GM12878 (cell line): ENCODE data around the gene COL4A2.

ENCODE experiments used
- ATF7 ChIP-seq: fragments of 450-650 bp; IDR thresholded peaks from 2 replicates; pipeline ENCODE4 v1.6.1; 2016; ENCODE audit warnings: low read depth, mild to moderate bottlenecking
- BHLHE40 ChIP-seq, 2 experiments: fragments of 450-650 bp in 1 of 2; IDR thresholded peaks; 2 replicates each; pipeline ENCODE4 v1.6.1; 2011 to 2017; ENCODE audit warnings: low read depth in 2 of 2, borderline replicate concordance in 1 of 2, improper control_type of control experiment in 1 of 2, low read length in 1 of 2, mild to moderate bottlenecking in 1 of 2
- ETV6 ChIP-seq, 2 experiments: fragments of 450-650 bp in 1 of 2; IDR thresholded peaks in 1 of 2; conservative IDR thresholded peaks in 1 of 2; 2 replicates each; pipeline ENCODE4 v1.6.1; 2014; ENCODE audit warnings: antibody characterized with exemption in 1 of 2, borderline replicate concordance in 1 of 2, low read depth in 1 of 2, mild to moderate bottlenecking in 1 of 2, moderate library complexity in 1 of 2
- MXI1 ChIP-seq: fragments of 150-350 bp; IDR thresholded peaks from 2 replicates; pipeline ENCODE4 v1.6.1; 2011; ENCODE audit warnings: low read depth, mild to moderate bottlenecking, inconsistent platforms, low read length, improper control_type of control experiment
- PRDM15 ChIP-seq: fragments of 450-650 bp; formaldehyde crosslinking; IDR thresholded peaks from 2 replicates; pipeline ENCODE4 v1.4.0; 2020; ENCODE audit warnings: mild to moderate bottlenecking, moderate library complexity
- RAD21 ChIP-seq: IDR thresholded peaks from 2 replicates; pipeline ENCODE4 v1.6.1; 2011; ENCODE audit warnings: mild to moderate bottlenecking, low read depth, low read length, moderate library complexity; ENCODE audit not compliant: insufficient read depth
- RBBP5 ChIP-seq: fragments of 200-600 bp; sonication (generic); conservative IDR thresholded peaks from 2 replicates; pipeline ENCODE4 v1.6.1; 2016
- SMAD1 ChIP-seq: fragments of 450-650 bp; IDR thresholded peaks from 2 replicates; pipeline ENCODE4 v1.6.1; 2018; ENCODE audit warnings: mild to moderate bottlenecking, low read depth; ENCODE audit not compliant: partially characterized antibody
- SRF ChIP-seq, 2 experiments: IDR thresholded peaks; 2 replicates each; pipeline ENCODE4 v1.6.1; 2011; ENCODE audit warnings: low read depth in 2 of 2, low read length in 2 of 2, mild to moderate bottlenecking in 1 of 2, moderate library complexity in 1 of 2

- no peak for TF ChIP-seq ATF7
- no peak for TF ChIP-seq BHLHE40 (IDR thresholded peaks at IDR 0.05; ENCODE audit: borderline replicate concordance in 1 of 2, low read depth in 2 of 2, low read length in 1 of 2)
- no peak for TF ChIP-seq SRF (IDR thresholded peaks at IDR 0.05; ENCODE audit: low read depth in 2 of 2, low read length in 2 of 2)
- TF ChIP-seq RBBP5: no peak
- no peak for TF ChIP-seq ETV6 (conservative IDR thresholded peaks at IDR 0.05 in 1 of 2, IDR thresholded peaks at IDR 0.05 in 1 of 2; ENCODE audit: borderline replicate concordance in 1 of 2, low read depth in 1 of 2)
- TF ChIP-seq RAD21: no peak
- TF ChIP-seq PRDM15 (CRISPR knock-in tag): no peak
- no peak for TF ChIP-seq SMAD1
- TF ChIP-seq MXI1: no peak
Measured at GRCh38 chr13:110414283-110414682, 107.2 kb downstream of the COL4A2 start.
